H1 (cell line): ENCODE measurements around the gene LRRC72. TPM values are rescaled to one million over a fixed set of nuclear protein-coding genes. Genes with fewer than 3 reads are reported as not detected.
A peak's percentile ranks its signal among the peaks of the same experiment; 100 is the strongest.

Experiments used
- CTCF ChIA-PET: fragments of 300-600 bp; sonication (Branson Sonifier 250); formaldehyde crosslinking; loops from one replicate; lab custom pipeline; 2021; ENCODE audit not compliant: partially characterized antibody; lab: Charles Lee
- POLR2A ChIA-PET: fragments of 300-600 bp; sonication (Branson Sonifier 250); formaldehyde crosslinking; loops from one replicate; lab custom pipeline; 2021; ENCODE audit warnings: inconsistent platforms; ENCODE audit not compliant: partially characterized antibody; lab: Charles Lee
- DNase-seq, 2 experiments: peaks; one replicate each; pipeline versions ENCODE4 v3.0.0 to v3.0.0-alpha.2; 2010 to 2022; ENCODE audit warnings: low spot score in 2 of 2, low read depth in 1 of 2, mixed read lengths in 1 of 2
- FAIRE-seq: peaks from 2 replicates; lab custom pipeline; 2011; peaks lifted over from hg19 to GRCh38; lab: Jason Lieb, UNC
- H2AFZ ChIP-seq: 2 replicates; pipeline ENCODE4 v1.8.1; 2012; ENCODE audit warnings: low read length, inconsistent platforms
- H2AK5ac ChIP-seq: 2 replicates; pipeline ENCODE4 v1.6.1; 2013; ENCODE audit warnings: low read depth, low read length
- H2BK120ac ChIP-seq: replicated peaks from 2 replicates; pipeline ENCODE3; 2013; ENCODE audit warnings: low read depth, low read length, inconsistent platforms
- H2BK12ac ChIP-seq: 2 replicates; pipeline ENCODE4 v1.6.1; 2013; ENCODE audit warnings: low read depth, low read length
- H2BK15ac ChIP-seq: 2 replicates; pipeline ENCODE4 v1.6.1; 2013; ENCODE audit warnings: low read length
- H2BK20ac ChIP-seq: 2 replicates; pipeline ENCODE4 v1.6.1; 2013; ENCODE audit warnings: low read length
- H2BK5ac ChIP-seq: 2 replicates; pipeline ENCODE4 v1.6.1; 2013; ENCODE audit warnings: low read depth, low read length
- H3K14ac ChIP-seq: 2 replicates; pipeline ENCODE4 v1.6.1; 2013; ENCODE audit warnings: inconsistent platforms; ENCODE audit not compliant: insufficient read length
- H3K18ac ChIP-seq: 2 replicates; pipeline ENCODE4 v1.6.1; 2013; ENCODE audit warnings: low read length; ENCODE audit errors: extremely low read depth
- H3K23ac ChIP-seq: 2 replicates; pipeline ENCODE4 v1.6.1; 2013; ENCODE audit warnings: inconsistent platforms; ENCODE audit not compliant: insufficient read length
- H3K23me2 ChIP-seq: 2 replicates; pipeline ENCODE4 v1.6.1; 2013; ENCODE audit warnings: low read depth, low read length
- H3K27ac ChIP-seq: 2 replicates; pipeline ENCODE4 v1.6.1; 2011; ENCODE audit warnings: low read depth, low read length, inconsistent platforms
- H3K27me3 ChIP-seq, 4 experiments: replicated peaks in 1 of 4; 1 replicate in 1 of 4; 2 replicates in 3 of 4; pipeline versions ENCODE4 v1.6.1 to v1.8.1; 2011 to 2013; ENCODE audit warnings: low read length in 3 of 4, mild to moderate bottlenecking in 3 of 4, inconsistent platforms in 2 of 4, mixed read lengths in 2 of 4, moderate library complexity in 1 of 4; ENCODE audit not compliant: control insufficient read depth in 3 of 4, insufficient read depth in 3 of 4; ENCODE audit errors: extremely low read depth in 1 of 4
- H3K36me3 ChIP-seq, 4 experiments: 2 replicates each; pipeline versions ENCODE4 v1.6.1 to v1.8.1; 2011 to 2013; ENCODE audit warnings: mild to moderate bottlenecking in 4 of 4, low read length in 3 of 4, moderate library complexity in 2 of 4, control low read depth in 1 of 4, inconsistent platforms in 1 of 4; ENCODE audit not compliant: insufficient read depth in 4 of 4, control insufficient read depth in 2 of 4
- H3K4ac ChIP-seq: replicated peaks from 2 replicates; pipeline ENCODE3; 2013; ENCODE audit warnings: low read length, low read depth, mixed read lengths, inconsistent platforms; ENCODE audit not compliant: insufficient read length
- H3K4me1 ChIP-seq, 4 experiments: replicated peaks in 1 of 4; 1 replicate in 1 of 4; 2 replicates in 3 of 4; pipeline versions ENCODE4 v1.6.1 to v1.8.1; 2011 to 2013; ENCODE audit warnings: low read length in 3 of 4, inconsistent platforms in 2 of 4, mixed read lengths in 1 of 4; ENCODE audit not compliant: insufficient read depth in 4 of 4, control insufficient read depth in 3 of 4
- H3K4me2 ChIP-seq, 2 experiments: 2 replicates each; pipeline versions ENCODE4 v1.6.1 to v1.8.1; 2011 to 2013; ENCODE audit warnings: low read depth in 2 of 2, low read length in 2 of 2, control low read depth in 1 of 2, inconsistent platforms in 1 of 2, mild to moderate bottlenecking in 1 of 2; ENCODE audit not compliant: insufficient read depth in 1 of 2
- H3K4me3 ChIP-seq, 4 experiments: fragments of 200-600, 300-600 bp in 1 of 4; sonication (generic), shearing (Covaris generic), sonication (Bioruptor Twin) in 1 of 4; 2 replicates each; pipeline versions ENCODE4 v1.5.1 to v1.8.1; 2011 to 2016; ENCODE audit warnings: low read length in 4 of 4, low read depth in 3 of 4, control low read depth in 2 of 4, inconsistent platforms in 2 of 4, mild to moderate bottlenecking in 2 of 4, mixed read lengths in 1 of 4, moderate library complexity in 1 of 4; ENCODE audit not compliant: insufficient read depth in 2 of 4; ENCODE audit errors: extremely low read depth in 1 of 4
- H3K56ac ChIP-seq: replicated peaks from 2 replicates; pipeline ENCODE3; 2013; ENCODE audit warnings: low read depth, mild to moderate bottlenecking, mixed read lengths, low read length, inconsistent platforms; ENCODE audit not compliant: insufficient read length
- H3K79me1 ChIP-seq: 2 replicates; pipeline ENCODE4 v1.6.1; 2013; ENCODE audit warnings: low read depth, low read length, control low read depth
- H3K79me2 ChIP-seq, 2 experiments: 2 replicates each; pipeline versions ENCODE4 v1.6.1 to v1.8.1; 2012 to 2013; ENCODE audit warnings: low read length in 2 of 2, mild to moderate bottlenecking in 2 of 2, inconsistent platforms in 1 of 2; ENCODE audit not compliant: insufficient read depth in 2 of 2, control insufficient read depth in 1 of 2
- H3K9ac ChIP-seq, 4 experiments: replicated peaks in 1 of 4; 1 replicate in 1 of 4; 2 replicates in 3 of 4; pipeline versions ENCODE4 v1.6.1 to v1.8.1; 2011 to 2013; ENCODE audit warnings: low read depth in 3 of 4, low read length in 3 of 4, control low read depth in 2 of 4, mild to moderate bottlenecking in 2 of 4, moderate library complexity in 2 of 4, inconsistent platforms in 1 of 4; ENCODE audit errors: extremely low read depth in 1 of 4
- H3K9me3 ChIP-seq, 2 experiments: 2 replicates each; pipeline versions ENCODE4 v1.6.1 to v1.8.1; 2012 to 2013; ENCODE audit warnings: mild to moderate bottlenecking in 2 of 2, moderate library complexity in 2 of 2, control low read depth in 1 of 2, inconsistent platforms in 1 of 2, low read depth in 1 of 2, low read length in 1 of 2, mixed read lengths in 1 of 2; ENCODE audit not compliant: insufficient read depth in 2 of 2
- H4K20me1 ChIP-seq, 2 experiments: replicated peaks in 1 of 2; 2 replicates each; pipeline versions ENCODE3 to v1.8.1; 2011 to 2013; ENCODE audit warnings: inconsistent platforms in 2 of 2, low read length in 2 of 2, mild to moderate bottlenecking in 1 of 2; ENCODE audit not compliant: insufficient read depth in 2 of 2, control insufficient read depth in 1 of 2
- H4K5ac ChIP-seq: 2 replicates; pipeline ENCODE4 v1.6.1; 2013; ENCODE audit warnings: low read length, low read depth, mixed read lengths, inconsistent platforms; ENCODE audit not compliant: insufficient read length
- H4K8ac ChIP-seq: 2 replicates; pipeline ENCODE4 v1.8.0; 2013; ENCODE audit warnings: mild to moderate bottlenecking, moderate library complexity, low read length, inconsistent platforms; ENCODE audit not compliant: insufficient read depth; ENCODE audit errors: extremely low read depth
- H4K91ac ChIP-seq: replicated peaks from 2 replicates; pipeline ENCODE3; 2013; ENCODE audit warnings: low read length, mixed read lengths, inconsistent platforms; ENCODE audit not compliant: insufficient read length
- ASH2L ChIP-seq: fragments of 200-600, 300-600 bp; sonication (generic); IDR thresholded peaks from one replicate; pipeline ENCODE4 v1.7.1; 2017; ENCODE audit warnings: low read length
- HDAC2 ChIP-seq, 2 experiments: fragments of 300-600 bp in 1 of 2; sonication (generic) in 1 of 2; IDR thresholded peaks; 2 replicates each; pipeline ENCODE4 v1.6.1; 2011 to 2012; ENCODE audit warnings: low read depth in 2 of 2, low read length in 2 of 2, mild to moderate bottlenecking in 2 of 2, moderate library complexity in 2 of 2, borderline replicate concordance in 1 of 2, inconsistent platforms in 1 of 2
- JUN ChIP-seq: IDR thresholded peaks from 2 replicates; pipeline ENCODE4 v1.6.1; 2011; ENCODE audit warnings: low read depth, mild to moderate bottlenecking, improper control_type of control experiment, low read length
- PHF8 ChIP-seq: fragments of 200-600 bp; sonication (generic); conservative IDR thresholded peaks from 2 replicates; pipeline ENCODE4 v1.7.1; 2012; ENCODE audit warnings: low read depth, mild to moderate bottlenecking, inconsistent platforms, low read length, moderate library complexity
- WGBS, 2 experiments: shearing (Covaris generic) in 1 of 2; methylation state at CpG; one replicate each; pipeline versions ENCODE4 v1.1.6 to v1.1.7; 2013 to 2015; ENCODE audit warnings: low lambda C conversion rate in 2 of 2, mixed read lengths in 2 of 2, inconsistent platforms in 1 of 2, low coverage in 1 of 2, missing lambda C conversion rate in 1 of 2; ENCODE audit not compliant: insufficient replicate concordance in 2 of 2, insufficient coverage in 1 of 2, insufficient read length in 1 of 2; ENCODE audit errors: extremely low coverage in 1 of 2, missing lambda C conversion rate in 1 of 2; 5-methylcytosine and 5-hydroxymethylcytosine counted together
- polyA plus RNA-seq, 7 experiments: library from polyadenylated mRNA; depleted of rRNA in 3 of 7; stranded (reverse) in 5 of 7; unstranded in 2 of 7; fragments of >200 nt in 5 of 7; fragments of 200-250 nt in 2 of 7; gene quantifications; 1 replicate in 5 of 7; 2 replicates in 1 of 7; 4 replicates in 1 of 7; pipeline versions ENCODE4 v1.2.1 to v1.2.3, GENCODE V29; 2011 to 2013; ENCODE audit warnings: missing spikeins in 2 of 7, mixed read lengths in 2 of 7
- total RNA-seq: library from RNA; stranded (reverse); fragmentation: NEBNext Ultra II Directional; extraction: Animal tissue kit (Norgen Biotek cat#: 25700); gene quantifications from 2 replicates; pipeline ENCODE4 v1.2.1, GENCODE V29; 2021

The LRRC72 gene
- total and polyA plus RNA-seq, 2 of the 8 experiments (the other 6 are each of a cell fraction or from before 2014, with no cell fraction given) = not detected

DNA sequence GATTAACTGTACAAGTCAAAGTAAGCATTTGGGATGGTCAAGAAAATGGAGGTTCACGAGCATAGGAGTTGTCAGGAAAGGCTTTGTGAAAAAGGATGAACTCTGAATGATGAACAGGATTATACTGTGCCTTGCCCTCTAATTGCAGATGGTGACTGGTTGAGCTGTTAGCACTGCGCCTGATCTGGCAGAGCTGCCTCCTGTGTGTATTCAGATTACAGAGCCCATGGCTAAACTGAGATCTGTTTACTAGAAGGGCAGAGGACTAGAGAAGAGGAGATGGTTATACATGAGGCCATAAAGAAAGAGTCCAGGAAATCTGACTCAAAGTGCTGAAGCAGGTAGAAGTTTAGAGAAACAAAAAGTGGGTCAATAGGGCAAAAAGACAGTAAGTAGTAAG lies 29.7 kb downstream of the LRRC72 start:
- Histone ChIP-seq H3K9me3 (no peaks in the 10 kb centered on the region), H3K18ac (no peak overlapping the region), H2BK20ac (no peak overlapping the region), H3K23me2 (no peaks in the 10 kb centered on the region), H3K4ac (no peak overlapping the region), H2BK12ac (no peak overlapping the region), H2AK5ac (no peak overlapping the region), H3K27me3 (no peaks in the 10 kb centered on the region), H3K79me2 (no peaks in the 10 kb centered on the region), H2AFZ (0 out of 2 replicates have a peak overlapping the region, but pooled peaks have one; percentile 41), H3K14ac (no peak overlapping the region), H3K36me3 (no peaks in the 10 kb centered on the region), H3K4me2 (no peak overlapping the region), H4K5ac (no peak overlapping the region), H2BK15ac (no peak overlapping the region), H3K4me3 (no peak overlapping the region), H3K23ac (no peak overlapping the region)
- DNase-seq (no peak), FAIRE-seq (no peak)
- CTCF ChIA-PET = interaction anchor here (2.6 kb wide), 1 partner anchor 125 kb away, joined by 10 read pairs; no protein-coding TSS in a partner anchor
- TF ChIP-seq HDAC2 (IDR thresholded peaks at IDR 0.05; ENCODE audit: borderline replicate concordance in 1 of 2, low read depth in 2 of 2, low read length in 2 of 2) (no peak), ASH2L (no peak), JUN (no peak), PHF8 (no peak)
- TF ChIP-seq, all 59 proteins: peak for 0
- Histone ChIP-seq H2BK120ac (no peak overlapping the region), H4K91ac (no peak overlapping the region), H4K20me1 (no peaks in the 10 kb centered on the region), H4K8ac (no peak overlapping the region), H3K4me1 (0 out of 7 replicates have a peak, but pooled peaks cover 0 to 2% (median 0%) of the 10 kb centered on the region in 4 experiments), H3K56ac (no peak overlapping the region), H3K79me1 (no peaks in the 10 kb centered on the region), H3K9ac (no peak overlapping the region), H2BK5ac (no peak overlapping the region), H3K27ac (no peak overlapping the region)
- POLR2A ChIA-PET = no interaction called here
- 71% methylated on average over 2 of the region's 2 CpGs; no CpG with 5 or more reads in 1 of the 2 experiments for WGBS, 2 experiments
